ENCODE data around the gene CARF.
A peak's percentile ranks its signal among the peaks of the same experiment; 100 is the strongest.
"Not testable (repeated sequence)": the region's sequence is repeated elsewhere in the genome, so short reads cannot be mapped to it uniquely, and the experiment has no call there.

CARF gene

GRCh38 chr2:202911512-202912341 lies at the start of gene CARF, which contains the start of gene WDR12:
TSS of gene CARF (plus strand) at chr2:202912275. CDS start at chr2:202941903, 29,628 bp downstream.
TSS of gene WDR12 (minus strand) at chr2:202911673. CDS start at chr2:202911476, 197 bp downstream.
- DNase-seq (ENCODE audit: low spot score): peak; percentile 90

- DNase-seq (ENCODE audit: low spot score): peak; percentile 76
These were observed 41.4 kb upstream of the CARF start for GRCh38 chr2:202870431-202871299.

GRCh38 chr2:202871300-202872141 lies 40.6 kb upstream of the CARF start, which contains the start of gene ICA1L:
TSS of gene ICA1L (minus strand) at chr2:202871766. CDS start at chr2:202829009, 42,757 bp downstream.
- peak; percentile 84 for DNase-seq (ENCODE audit: low spot score)

GRCh38 chr2:202877699-202878098 lies 34.4 kb upstream of the CARF start:
- DNase-seq (ENCODE audit: low spot score): no peak

GRCh38 chr2:202881570-202881969 lies 30.5 kb upstream of the CARF start:
- no peak for DNase-seq (ENCODE audit: low spot score)

GRCh38 chr2:202883987-202884675 lies 27.9 kb upstream of the CARF start:
- DNase-seq (ENCODE audit: low spot score): no peak

GRCh38 chr2:202885190-202885589 lies 26.9 kb upstream of the CARF start:
- no peak for DNase-seq (ENCODE audit: low spot score)

GRCh38 chr2:202905507-202905906 lies 6.6 kb upstream of the CARF start:
- DNase-seq (ENCODE audit: low spot score): not testable (repeated sequence)

GRCh38 chr2:202908186-202908585 lies 3.9 kb upstream of the CARF start:
- DNase-seq (ENCODE audit: low spot score): no peak

- no peak for DNase-seq (ENCODE audit: low spot score)
These were observed 2.5 kb upstream of the CARF start for GRCh38 chr2:202909394-202910192.

GRCh38 chr2:202910250-202910649 lies 1.8 kb upstream of the CARF start:
- not testable (repeated sequence) for DNase-seq (ENCODE audit: low spot score)

- no peak for DNase-seq (ENCODE audit: low spot score)
These were observed 1.4 kb upstream of the CARF start for GRCh38 chr2:202910698-202911097.

GRCh38 chr2:202911203-202911511 lies 918 bp upstream of the CARF start:
- no peak for DNase-seq (ENCODE audit: low spot score)

GRCh38 chr2:202912342-202913201 lies 497 bp downstream of the CARF start:
- DNase-seq (ENCODE audit: low spot score): not testable (repeated sequence)

GRCh38 chr2:202918860-202919259 lies 6.8 kb downstream of the CARF start:
- DNase-seq (ENCODE audit: low spot score): no peak

- no peak for DNase-seq (ENCODE audit: low spot score)
These were observed 20.5 kb downstream of the CARF start for GRCh38 chr2:202932425-202933138.

GRCh38 chr2:202933139-202933510 lies 21.1 kb downstream of the CARF start:
- DNase-seq (ENCODE audit: low spot score): no peak

GRCh38 chr2:202933958-202934357 lies 21.9 kb downstream of the CARF start:
- no peak for DNase-seq (ENCODE audit: low spot score)

GRCh38 chr2:202934456-202934855 lies 22.4 kb downstream of the CARF start:
- no peak for DNase-seq (ENCODE audit: low spot score)

Data from D341Med (cell line).